ENCODE results near the gene ZBTB38.

DNA sequence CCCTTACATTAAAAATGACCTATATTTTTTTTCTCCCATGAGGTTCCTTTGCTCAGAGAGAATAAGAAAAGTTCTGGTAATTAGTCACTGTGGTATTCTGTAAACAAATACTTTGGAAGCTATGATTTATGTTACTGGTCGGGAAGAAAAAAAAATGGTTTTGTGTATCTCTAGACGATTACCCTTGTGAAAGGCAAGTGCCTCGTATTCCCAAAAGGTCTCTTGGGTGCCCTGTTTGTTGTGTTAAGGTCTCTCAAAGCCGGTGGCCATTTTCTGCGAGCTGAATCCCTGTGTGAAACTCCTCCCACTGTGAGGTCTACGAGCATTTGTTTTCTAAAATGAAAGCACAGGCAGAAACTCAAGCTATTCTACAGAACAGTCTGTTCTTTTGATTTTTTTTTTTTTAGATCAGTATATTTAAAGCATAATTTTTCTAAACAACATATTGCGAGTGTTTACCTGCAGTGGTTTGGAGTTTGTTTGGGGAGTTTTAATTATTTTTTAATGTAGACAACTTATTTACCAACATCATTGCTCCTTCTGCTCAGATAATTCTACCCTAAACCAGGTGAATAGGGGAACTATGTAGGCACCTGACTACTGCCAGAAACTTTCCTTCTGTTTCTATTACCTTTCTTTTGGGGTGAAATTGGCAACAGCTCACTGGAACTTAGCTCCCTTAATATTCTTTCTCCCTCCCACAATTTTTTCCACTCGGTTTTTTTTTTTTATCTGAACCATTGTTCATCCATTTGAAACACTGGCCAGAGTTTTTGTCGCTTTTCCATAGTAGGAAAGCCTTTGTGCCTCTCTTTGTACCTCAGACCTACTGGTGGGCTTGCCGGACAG, 44.0 kb downstream of the ZBTB38 start:
- TF ChIP-seq ZNF775 (CRISPR knock-in tag; IDR thresholded peaks at IDR 0.05; ENCODE audit: borderline replicate concordance): no peak
- no peak for TF ChIP-seq STAT5B (CRISPR knock-in tag; IDR thresholded peaks at IDR 0.05)
- no peak for TF ChIP-seq RBM39 (IDR thresholded peaks at IDR 0.05; ENCODE audit: low read depth, low read length, poor library complexity, severe bottlenecking)
- TF ChIP-seq ZNF326 (CRISPR knock-in tag; IDR thresholded peaks at IDR 0.05; ENCODE audit: borderline replicate concordance): no peak

All from HepG2 (cell line).